ENCODE results near the gene NR2C2AP.

DNA sequence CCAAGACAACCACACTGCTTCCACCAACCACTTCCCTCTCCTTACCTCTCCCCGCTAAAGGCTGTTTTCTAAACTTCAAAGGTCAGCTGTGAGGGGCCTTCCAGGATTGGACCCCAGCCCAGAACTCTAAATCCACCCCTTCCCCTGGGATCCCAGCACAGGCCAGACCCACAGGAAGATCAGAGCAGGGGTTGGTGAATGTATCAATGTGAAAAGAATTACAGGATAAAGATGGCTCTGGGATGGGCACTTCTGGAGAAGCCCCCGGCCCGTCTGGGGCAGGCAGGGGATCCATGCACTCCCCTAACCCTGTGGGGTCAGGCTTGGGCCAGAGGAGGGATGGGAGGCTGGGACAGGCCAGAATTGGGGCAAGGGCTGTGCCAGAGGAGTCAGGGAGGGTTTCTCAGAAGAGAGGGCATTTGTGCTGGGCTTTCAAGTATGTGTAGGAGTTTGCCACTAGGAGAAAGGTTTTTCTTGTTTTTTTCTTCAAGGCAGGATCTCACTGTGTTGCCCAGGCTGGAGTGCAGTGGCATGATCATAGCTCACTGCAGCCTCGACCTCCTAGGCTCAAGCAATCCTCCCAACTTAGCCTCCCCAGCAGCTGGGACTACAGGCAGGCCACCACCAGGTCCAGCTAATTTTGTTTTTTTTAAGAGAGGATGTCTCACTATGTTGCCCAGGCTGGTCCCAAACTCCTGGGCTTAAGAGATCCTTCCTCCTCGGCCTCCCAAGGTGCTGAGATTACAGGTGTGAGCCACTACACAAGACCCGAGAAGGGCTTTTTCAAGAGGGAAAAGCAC, 32.1 kb downstream of the NR2C2AP start:
- TF ChIP-seq EZH2 (IDR thresholded peaks at IDR 0.05) (no peak), POLR2AphosphoS5 (IDR thresholded peaks at IDR 0.05; ENCODE audit: borderline replicate concordance, low read depth, low read length) (no peak), FOXP2 (optimal IDR thresholded peaks at IDR 0.05; ENCODE audit: control extremely low read depth, extremely low read length, insufficient read depth) (no peak)

Measured in SK-N-MC (cell line).